H54 (cell line): Measurements from ENCODE around the gene HADHA.

Experiments used
- DNase-seq: peaks from one replicate; pipeline ENCODE4 v3.0.0; 2011; ENCODE audit warnings: low spot score, mixed read lengths; ENCODE audit not compliant: insufficient read length
- FAIRE-seq: peaks from 3 replicates; lab custom pipeline; 2011; peaks lifted over from hg19 to GRCh38; lab: Jason Lieb, UNC
- POLR2A ChIP-seq: IDR thresholded peaks from 2 replicates; pipeline ENCODE4 v1.6.1; 2011; ENCODE audit warnings: low read depth, mild to moderate bottlenecking, low read length

The HADHA gene

GRCh38 chr2:26229595-26229994, 14.8 kb downstream of the HADHA start:
- FAIRE-seq (no peak), DNase-seq (no peak)
- TF ChIP-seq POLR2A: no peak

- DNase-seq (no peak), FAIRE-seq (no peak)
- TF ChIP-seq POLR2A: no peak
Observed at GRCh38 chr2:26224095-26224494, 20.3 kb downstream of the HADHA start.

GRCh38 chr2:26223018-26223417, 21.4 kb downstream of the HADHA start:
- FAIRE-seq (no peak), DNase-seq (no peak)
- TF ChIP-seq POLR2A: no peak

GRCh38 chr2:26217720-26218119, 26.7 kb downstream of the HADHA start:
- FAIRE-seq: no peak
- no peak for TF ChIP-seq POLR2A
- DNase-seq: no peak

- TF ChIP-seq POLR2A: no peak
- no peak for FAIRE-seq
- DNase-seq: no peak
Observed at GRCh38 chr2:26216587-26216986, 27.8 kb downstream of the HADHA start.

GRCh38 chr2:26215833-26216232, 28.6 kb downstream of the HADHA start:
- TF ChIP-seq POLR2A: no peak
- FAIRE-seq: no peak
- no peak for DNase-seq

GRCh38 chr2:26214759-26215158, 29.7 kb downstream of the HADHA start:
- TF ChIP-seq POLR2A: no peak
- DNase-seq: no peak

GRCh38 chr2:26212011-26212410, 32.4 kb downstream of the HADHA start:
- TF ChIP-seq POLR2A: no peak
- DNase-seq (no peak), FAIRE-seq (no peak)

More at GRCh38 chr2:26214759-26215158, 29.7 kb downstream of the HADHA start:
- peak; percentile 53 for FAIRE-seq

- no peak for TF ChIP-seq POLR2A
- no peak for DNase-seq
- no peak for FAIRE-seq
Observed at GRCh38 chr2:26203906-26204305, 40.5 kb downstream of the HADHA start.

- no peak for FAIRE-seq
- DNase-seq: no peak
- no peak for TF ChIP-seq POLR2A
Observed at GRCh38 chr2:26202981-26203490, 41.4 kb downstream of the HADHA start.

- TF ChIP-seq POLR2A: no peak
- FAIRE-seq (no peak), DNase-seq (no peak)
Observed at GRCh38 chr2:26197516-26197915, 46.9 kb downstream of the HADHA start.

GRCh38 chr2:26196683-26197418, 47.6 kb downstream of the HADHA start:
- TF ChIP-seq POLR2A: no peak
- FAIRE-seq: no peak
- DNase-seq: no peak

GRCh38 chr2:26195040-26195984, 49.1 kb downstream of the HADHA start:
- DNase-seq (no peak), FAIRE-seq (no peak)
- no peak for TF ChIP-seq POLR2A

- no peak for FAIRE-seq
- no peak for TF ChIP-seq POLR2A
- DNase-seq: no peak
Observed at GRCh38 chr2:26193578-26194231, 50.7 kb downstream of the HADHA start.
